Type B pancreatic cell (in vitro differentiated cells): Measurements from ENCODE around the gene LIN28B. TPM values are rescaled to one million over a fixed set of nuclear protein-coding genes. Genes with fewer than 3 reads are reported as not detected.

Source experiments
- DNase-seq: peaks from one replicate; pipeline ENCODE4 v3.0.0; 2021; ENCODE audit warnings: mixed read lengths; ENCODE audit not compliant: unreplicated experiment; ENCODE audit errors: extremely low spot score
- H3K27ac Mint-ChIP-seq: 2 replicates; pipeline ENCODE4 v1.8.0; 2021; ENCODE audit warnings: mild to moderate bottlenecking, mixed read lengths
- H3K27me3 Mint-ChIP-seq: 2 replicates; pipeline ENCODE4 v1.8.0; 2021; ENCODE audit warnings: mixed read lengths
- H3K36me3 Mint-ChIP-seq: 2 replicates; pipeline ENCODE4 v1.8.0; 2021; ENCODE audit warnings: mixed read lengths
- H3K4me1 Mint-ChIP-seq: one replicate; pipeline ENCODE4 v1.8.0; 2021; ENCODE audit warnings: mixed read lengths; ENCODE audit not compliant: unreplicated experiment
- H3K4me3 Mint-ChIP-seq: 2 replicates; pipeline ENCODE4 v1.8.0; 2021; ENCODE audit warnings: mild to moderate bottlenecking, mixed read lengths
- H3K9me3 Mint-ChIP-seq: 2 replicates; pipeline ENCODE4 v1.8.0; 2021; ENCODE audit warnings: mixed read lengths
- total RNA-seq: library from RNA; stranded (reverse); gene quantifications from 2 replicates; pipeline ENCODE4 v1.2.1, GENCODE V29; 2021; ENCODE audit warnings: low replicate concordance
- TF ChIP-seq, protein P1 (sequence below): fragments of 200-600 bp; sonication (generic); conservative IDR thresholded peaks from 2 replicates; pipeline ENCODE4 v1.5.0; 2021; ENCODE audit warnings: antibody characterized with exemption, mild to moderate bottlenecking

The LIN28B gene
- total RNA-seq, 1 donor from 2014 or later, result 22.3 TPM

DNA sequence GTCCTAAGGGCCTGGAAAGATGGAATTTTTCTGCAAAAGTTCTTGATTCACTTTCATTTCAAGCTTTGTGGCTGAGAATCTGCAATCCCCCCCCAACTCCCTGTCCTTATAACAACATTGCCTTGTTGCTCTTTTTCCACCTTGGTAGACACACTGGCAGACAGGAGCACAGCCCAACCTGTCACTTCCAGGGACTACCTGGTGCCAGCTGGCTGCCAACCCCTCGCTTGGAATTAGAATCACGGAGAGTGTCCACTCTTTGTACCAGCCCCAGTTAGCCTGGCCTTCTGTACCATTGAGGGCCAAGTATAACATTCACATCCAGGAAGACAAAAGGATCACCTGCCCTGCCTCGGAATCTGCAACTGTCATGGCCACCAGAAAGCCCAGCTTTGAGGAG lies 148.2 kb downstream of the LIN28B start:
- H3K4me1 Mint-ChIP-seq, result peaks cover 11% of the 10 kb centered on the region
- H3K4me3 Mint-ChIP-seq, result no peak overlapping the region
- H3K27me3 Mint-ChIP-seq, result peaks cover 4% of the 10 kb centered on the region
- TF ChIP-seq, protein P1, sequence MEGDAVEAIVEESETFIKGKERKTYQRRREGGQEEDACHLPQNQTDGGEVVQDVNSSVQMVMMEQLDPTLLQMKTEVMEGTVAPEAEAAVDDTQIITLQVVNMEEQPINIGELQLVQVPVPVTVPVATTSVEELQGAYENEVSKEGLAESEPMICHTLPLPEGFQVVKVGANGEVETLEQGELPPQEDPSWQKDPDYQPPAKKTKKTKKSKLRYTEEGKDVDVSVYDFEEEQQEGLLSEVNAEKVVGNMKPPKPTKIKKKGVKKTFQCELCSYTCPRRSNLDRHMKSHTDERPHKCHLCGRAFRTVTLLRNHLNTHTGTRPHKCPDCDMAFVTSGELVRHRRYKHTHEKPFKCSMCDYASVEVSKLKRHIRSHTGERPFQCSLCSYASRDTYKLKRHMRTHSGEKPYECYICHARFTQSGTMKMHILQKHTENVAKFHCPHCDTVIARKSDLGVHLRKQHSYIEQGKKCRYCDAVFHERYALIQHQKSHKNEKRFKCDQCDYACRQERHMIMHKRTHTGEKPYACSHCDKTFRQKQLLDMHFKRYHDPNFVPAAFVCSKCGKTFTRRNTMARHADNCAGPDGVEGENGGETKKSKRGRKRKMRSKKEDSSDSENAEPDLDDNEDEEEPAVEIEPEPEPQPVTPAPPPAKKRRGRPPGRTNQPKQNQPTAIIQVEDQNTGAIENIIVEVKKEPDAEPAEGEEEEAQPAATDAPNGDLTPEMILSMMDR, result no peak
- no peak overlapping the region for H3K27ac Mint-ChIP-seq
- H3K9me3 Mint-ChIP-seq, result no peaks in the 10 kb centered on the region
- H3K36me3 Mint-ChIP-seq, result peaks cover 14% of the 10 kb centered on the region
- no peak for DNase-seq

DNA sequence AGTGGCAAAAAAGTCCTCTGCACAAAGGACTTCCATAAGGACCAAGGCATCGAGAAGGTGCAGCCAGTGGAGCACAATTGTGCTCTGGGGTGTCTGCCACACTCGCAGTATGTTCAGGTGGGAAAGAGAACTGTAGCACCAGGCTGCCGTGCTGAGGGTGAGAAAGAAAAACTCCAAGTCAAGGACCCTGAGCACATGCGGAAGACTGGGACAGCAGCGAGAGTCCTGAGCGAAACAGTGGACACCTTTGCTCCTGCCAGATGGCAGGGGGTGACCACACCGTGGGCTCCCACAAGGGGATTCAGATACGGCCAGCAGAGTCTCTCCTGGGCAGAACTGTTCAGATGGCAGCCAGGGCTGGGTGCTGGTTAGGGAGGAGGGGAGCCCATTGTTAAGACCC lies 149.4 kb downstream of the LIN28B start:
- peaks cover 15% of the 10 kb centered on the region for H3K36me3 Mint-ChIP-seq
- no peaks in the 10 kb centered on the region for H3K9me3 Mint-ChIP-seq
- no peak overlapping the region for H3K27ac Mint-ChIP-seq
- peaks cover 4% of the 10 kb centered on the region for H3K27me3 Mint-ChIP-seq
- H3K4me1 Mint-ChIP-seq, result peaks cover 11% of the 10 kb centered on the region
- DNase-seq, result no peak
- TF ChIP-seq, protein P1, result no peak
- H3K4me3 Mint-ChIP-seq, result no peak overlapping the region

DNA sequence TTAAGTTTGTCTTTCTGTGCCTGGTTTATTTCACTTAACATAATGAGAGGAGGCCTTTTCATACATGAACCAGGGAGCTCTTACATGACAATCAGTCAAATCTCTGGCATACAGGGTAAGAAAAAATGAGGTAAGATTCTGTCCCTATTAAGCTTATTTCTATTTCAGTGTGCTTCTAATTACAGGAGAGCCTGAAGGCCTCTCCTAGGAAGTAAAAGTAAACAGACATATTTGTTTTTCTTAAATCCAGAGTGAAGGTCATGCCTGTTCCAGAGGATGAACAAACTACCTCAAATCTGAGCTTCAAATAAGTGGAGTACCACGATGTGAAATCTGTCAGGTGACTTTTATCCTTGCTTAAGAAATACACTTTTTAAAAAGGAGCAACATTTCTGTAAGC lies 150.3 kb downstream of the LIN28B start:
- Mint-ChIP-seq H3K36me3 (peaks cover 18% of the 10 kb centered on the region), H3K4me1 (peaks cover 11% of the 10 kb centered on the region), H3K27me3 (peaks cover 4% of the 10 kb centered on the region), H3K4me3 (no peak overlapping the region), H3K27ac (no peak overlapping the region), H3K9me3 (no peaks in the 10 kb centered on the region)
- TF ChIP-seq, protein P1, result no peak
- DNase-seq, result no peak

DNA sequence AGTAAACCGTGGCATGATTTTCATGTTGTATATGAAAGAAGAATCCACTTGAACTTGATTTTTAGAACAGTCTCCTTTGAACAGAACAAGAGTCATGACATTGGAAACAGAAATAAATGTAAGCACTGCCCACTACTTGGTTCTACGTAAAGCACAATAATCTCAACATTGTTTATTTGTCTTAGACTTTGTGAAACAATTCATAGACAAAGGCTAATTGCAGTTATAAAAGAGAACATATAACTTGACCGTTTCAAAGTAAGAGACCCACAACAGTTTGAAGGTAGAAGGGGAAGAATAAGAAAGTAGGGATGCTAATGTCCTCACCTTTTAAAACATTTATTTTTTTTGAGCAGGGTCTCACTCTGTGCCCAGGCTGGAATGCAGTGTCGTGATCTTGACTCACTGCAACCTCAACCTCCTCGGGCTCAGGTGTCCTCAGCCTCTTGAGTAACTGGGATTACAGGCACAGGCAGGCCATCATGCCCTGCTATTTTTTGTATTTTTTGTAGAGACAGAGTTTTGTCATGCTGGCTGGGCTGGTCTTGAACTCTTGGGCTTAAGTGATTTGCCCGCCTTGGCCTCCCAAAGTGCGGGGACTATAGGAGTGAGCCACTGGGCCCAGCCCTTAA lies 151.8 kb downstream of the LIN28B start:
- Mint-ChIP-seq H3K36me3 (peaks cover 18% of the 10 kb centered on the region), H3K4me3 (no peak overlapping the region), H3K27ac (no peak overlapping the region), H3K4me1 (peaks cover 11% of the 10 kb centered on the region), H3K27me3 (peaks cover 4% of the 10 kb centered on the region), H3K9me3 (no peaks in the 10 kb centered on the region)
- TF ChIP-seq, protein P1, result no peak
- no peak for DNase-seq

DNA sequence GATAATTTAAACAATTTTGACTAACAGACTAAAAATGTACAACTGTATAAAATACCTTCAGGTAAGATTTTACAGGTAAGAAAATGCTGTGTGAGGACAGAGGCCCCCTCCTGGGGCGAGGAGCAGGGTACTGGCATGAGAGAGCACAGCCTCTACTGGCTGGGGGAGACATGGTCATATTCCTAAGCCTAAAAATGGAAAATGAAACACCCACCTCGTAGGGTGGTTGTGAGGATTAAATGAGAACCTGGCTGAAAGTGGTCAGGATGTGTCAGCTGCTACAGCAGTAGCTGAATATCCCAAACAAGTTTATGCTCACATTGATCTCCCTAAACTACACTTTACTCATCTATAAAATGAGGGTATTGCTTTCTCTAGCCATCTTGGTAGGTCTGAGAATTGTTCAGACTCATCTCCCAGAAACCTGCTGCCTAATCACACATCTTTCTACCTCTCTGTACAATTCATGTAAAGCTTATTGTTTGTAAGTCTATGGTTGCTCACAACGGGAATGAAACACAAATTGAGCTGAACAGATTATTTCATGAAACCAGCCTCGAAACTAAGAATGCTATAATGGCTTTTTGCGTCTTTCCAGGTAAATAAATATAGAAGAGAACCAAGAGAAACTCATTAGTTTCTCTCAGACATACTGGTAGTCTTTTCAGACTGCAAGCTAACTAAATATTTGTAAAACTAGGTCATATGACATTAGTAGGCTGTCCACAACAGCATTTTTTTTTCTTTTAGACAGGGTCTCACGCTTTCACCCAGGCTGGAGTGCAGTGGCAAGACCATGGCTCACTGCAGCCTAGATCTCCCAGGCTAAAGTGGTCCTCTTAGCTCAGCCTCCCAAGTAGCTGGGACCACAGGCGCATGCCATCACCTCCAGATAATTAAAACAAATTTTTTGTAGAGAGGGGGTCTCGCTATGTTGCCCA lies 153.3 kb downstream of the LIN28B start:
- TF ChIP-seq, protein P1, result no peak
- Mint-ChIP-seq H3K27ac (no peak overlapping the region), H3K36me3 (peaks cover 18% of the 10 kb centered on the region), H3K27me3 (peaks cover 4% of the 10 kb centered on the region), H3K9me3 (no peaks in the 10 kb centered on the region), H3K4me1 (peaks cover 11% of the 10 kb centered on the region), H3K4me3 (no peak overlapping the region)
- DNase-seq, result no peak
